HepG2 (cell line): ENCODE data around the gene HES7. TPM values are rescaled to one million over a fixed set of nuclear protein-coding genes. Genes with fewer than 3 reads are reported as not detected.

ENCODE experiments used
- ATAC-seq: fragments of 200-7000 bp; cut with Tn5 transposase; 3 replicates; pipeline ENCODE4 v1.9.1; 2020; ENCODE audit warnings: mild to moderate bottlenecking, moderate library complexity
- BruUV-seq: library from RNA; stranded (reverse); fragments of 400-500 nt; replicated peaks from 2 replicates; lab custom pipeline; 2021; lab: Mats Ljungman, UMichigan
- CTCF ChIA-PET: fragments of 300-600 bp; formaldehyde crosslinking; extraction: SDS; loops from one replicate; lab custom pipeline; 2021; ENCODE audit warnings: low total read pairs, inconsistent platforms, low intra/inter-chr PET ratio; lab: Yijun Ruan, JAX
- POLR2A ChIA-PET: fragments of 350-600 bp; sonication (Branson Sonifier 250); formaldehyde crosslinking; loops from one replicate; lab custom pipeline; 2020; ENCODE audit warnings: antibody characterized with exemption, inconsistent platforms; lab: Yijun Ruan, JAX
- DNase-seq: peaks from one replicate; pipeline ENCODE4 v3.0.0-alpha.2; 2015; ENCODE audit warnings: low spot score
- FAIRE-seq: peaks from 3 replicates; lab custom pipeline; 2011; peaks lifted over from hg19 to GRCh38; lab: Jason Lieb, UNC
- H2AFZ ChIP-seq: one replicate; pipeline ENCODE4 v1.6.1; 2011; ENCODE audit warnings: low read length, inconsistent platforms
- H3K27ac ChIP-seq: fragments of 300-600 bp; 3 replicates; pipeline ENCODE4 v1.8.0; 2011; ENCODE audit warnings: mixed run types, mild to moderate bottlenecking, mixed read lengths, low read length, inconsistent platforms; ENCODE audit not compliant: insufficient read depth; ENCODE audit errors: extremely low read length
- H3K27me3 ChIP-seq, 2 experiments: fragments of 200-600 bp in 1 of 2; 2 replicates in 1 of 2; 3 replicates in 1 of 2; pipeline versions ENCODE4 v1.6.0 to v1.8.0; 2011; ENCODE audit warnings: low read length in 2 of 2, mild to moderate bottlenecking in 2 of 2, moderate library complexity in 2 of 2, inconsistent platforms in 1 of 2; ENCODE audit not compliant: insufficient read depth in 2 of 2, control insufficient read depth in 1 of 2
- H3K36me3 ChIP-seq, 2 experiments: fragments of 200-600 bp in 1 of 2; replicated peaks in 1 of 2; 2 replicates in 1 of 2; 3 replicates in 1 of 2; pipeline versions ENCODE4 v1.5.1 to v1.8.0; 2011; ENCODE audit warnings: low read length in 2 of 2, inconsistent platforms in 1 of 2; ENCODE audit not compliant: insufficient read depth in 2 of 2, control insufficient read depth in 1 of 2
- H3K4me1 ChIP-seq: 2 replicates; pipeline ENCODE4 v1.5.1; 2012; ENCODE audit warnings: low read length, inconsistent platforms; ENCODE audit not compliant: insufficient read depth
- H3K4me2 ChIP-seq: 2 replicates; pipeline ENCODE4 v1.6.0; 2011; ENCODE audit warnings: low read depth, low read length, inconsistent platforms
- H3K4me3 ChIP-seq, 3 experiments: fragments of 200-600 bp in 1 of 3; sonication (generic), shearing (Covaris generic) in 1 of 3; replicated peaks in 1 of 3; 2 replicates each; pipeline ENCODE4 v1.5.1; 2011 to 2016; ENCODE audit warnings: low read length in 3 of 3, inconsistent platforms in 2 of 3, low read depth in 2 of 3, mild to moderate bottlenecking in 2 of 3, control low read depth in 1 of 3, mixed read lengths in 1 of 3; ENCODE audit not compliant: insufficient read depth in 1 of 3
- H3K79me2 ChIP-seq: one replicate; pipeline ENCODE4 v1.6.1; 2011; ENCODE audit warnings: low read length, inconsistent platforms; ENCODE audit not compliant: insufficient read depth
- H3K9ac ChIP-seq: 2 replicates; pipeline ENCODE4 v1.6.0; 2011; ENCODE audit warnings: mild to moderate bottlenecking, low read depth, low read length, inconsistent platforms; ENCODE audit not compliant: insufficient read depth
- H3K9me3 ChIP-seq: 2 replicates; pipeline ENCODE4 v1.5.1; 2012; ENCODE audit warnings: mild to moderate bottlenecking, low read length
- H4K20me1 ChIP-seq: 2 replicates; pipeline ENCODE4 v1.6.0; 2011; ENCODE audit warnings: inconsistent platforms, mild to moderate bottlenecking, low read length, moderate library complexity; ENCODE audit not compliant: insufficient read depth
- HBP1 ChIP-seq: IDR thresholded peaks from 2 replicates; pipeline ENCODE4 v1.6.1; 2016; ENCODE audit warnings: low read depth, control low read depth
- HHEX ChIP-seq: IDR thresholded peaks from 2 replicates; pipeline ENCODE4 v1.6.1; 2016; ENCODE audit warnings: control low read depth
- TGIF2 ChIP-seq: IDR thresholded peaks from 2 replicates; pipeline ENCODE4 v1.6.1; 2016; ENCODE audit warnings: control low read depth, missing compliant biosample characterization
- THAP9 ChIP-seq: sonication (generic); formaldehyde crosslinking; IDR thresholded peaks from 2 replicates; pipeline ENCODE4; 2020; ENCODE audit warnings: missing genetic modification reagents, mild to moderate bottlenecking, borderline replicate concordance
- ZNF432 ChIP-seq: sonication (generic); formaldehyde crosslinking; IDR thresholded peaks from 2 replicates; pipeline ENCODE4 v1.5.0; 2020; ENCODE audit warnings: missing genetic modification reagents, mild to moderate bottlenecking, borderline replicate concordance
- ZNF512B ChIP-seq: sonication (generic); formaldehyde crosslinking; IDR thresholded peaks from 2 replicates; pipeline ENCODE4 v1.5.1; 2020; ENCODE audit warnings: missing genetic modification reagents, mild to moderate bottlenecking, borderline replicate concordance
- ZNF569 ChIP-seq: sonication (generic); formaldehyde crosslinking; IDR thresholded peaks from 2 replicates; pipeline ENCODE4 v1.5.0; 2020; ENCODE audit warnings: mild to moderate bottlenecking, missing genetic modification reagents, moderate library complexity, borderline replicate concordance
- ZNF574 ChIP-seq: sonication (generic); formaldehyde crosslinking; IDR thresholded peaks from 2 replicates; pipeline ENCODE4 v1.4.0; 2020; ENCODE audit warnings: missing genetic modification reagents
- ZNF839 ChIP-seq: sonication (generic); formaldehyde crosslinking; IDR thresholded peaks from 2 replicates; pipeline ENCODE4 v1.4.0; 2020; ENCODE audit warnings: missing genetic modification reagents, mild to moderate bottlenecking, borderline replicate concordance
- ZNF883 ChIP-seq: sonication (generic); formaldehyde crosslinking; IDR thresholded peaks from 2 replicates; pipeline ENCODE4 v1.5.1; 2020; ENCODE audit warnings: mild to moderate bottlenecking, missing genetic modification reagents; ENCODE audit errors: not compliant biosample characterization
- WGBS: methylation state at CpG from one replicate; pipeline ENCODE4 v1.1.6; 2017; ENCODE audit warnings: low lambda C conversion rate; 5-methylcytosine and 5-hydroxymethylcytosine counted together
- in situ Hi-C: cut with HindIII; loops from 2 replicates; pipeline ENCODE4 v1.10.0; 2017; ENCODE audit warnings: low pct_unique_long_range_greater_than_20kb; ENCODE audit not compliant: extremely low pct_ligation_motif_present
- intact Hi-C: fragments of 100-400 bp; cut with micrococcal nuclease; formaldehyde crosslinking; loops from one replicate; pipeline ENCODE4 v1.10.0; 2022; ENCODE audit not compliant: unreplicated experiment
- polyA plus RNA-seq, 8 experiments: library from polyadenylated mRNA; depleted of rRNA in 3 of 8; stranded (reverse) in 7 of 8; unstranded in 1 of 8; fragments of >200 nt; fragmentation: Illumina TruSeq in 4 of 8; extraction: Trizol in 4 of 8; gene quantifications; 2 replicates each; pipeline versions ENCODE4 v1.2.1 to v1.2.3, GENCODE V29; 2011 to 2016; ENCODE audit warnings: low read depth in 4 of 8, missing spikeins in 1 of 8, mixed read lengths in 1 of 8; ENCODE audit not compliant: insufficient read depth in 1 of 8
- total RNA-seq, 5 experiments: library from RNA; depleted of rRNA; stranded (reverse); fragments of >200 nt; fragmentation: Illumina TruSeq; extraction: Trizol; gene quantifications; 2 replicates each; pipeline ENCODE4 v1.2.3, GENCODE V29; 2016; ENCODE audit warnings: low read depth in 1 of 5

The HES7 gene
- total and polyA plus RNA-seq, 2 of the 13 experiments (the other 11 are each of a cell fraction or from before 2014, with no cell fraction given) = not detected

- no peak for TF ChIP-seq ZNF883 (CRISPR knock-in tag)
- no peak for TF ChIP-seq THAP9 (CRISPR knock-in tag)
- TF ChIP-seq ZNF574 (CRISPR knock-in tag) = no peak
Measured at GRCh38 chr17:8153525-8153956, 29.6 kb upstream of the HES7 start (continued).

DNA sequence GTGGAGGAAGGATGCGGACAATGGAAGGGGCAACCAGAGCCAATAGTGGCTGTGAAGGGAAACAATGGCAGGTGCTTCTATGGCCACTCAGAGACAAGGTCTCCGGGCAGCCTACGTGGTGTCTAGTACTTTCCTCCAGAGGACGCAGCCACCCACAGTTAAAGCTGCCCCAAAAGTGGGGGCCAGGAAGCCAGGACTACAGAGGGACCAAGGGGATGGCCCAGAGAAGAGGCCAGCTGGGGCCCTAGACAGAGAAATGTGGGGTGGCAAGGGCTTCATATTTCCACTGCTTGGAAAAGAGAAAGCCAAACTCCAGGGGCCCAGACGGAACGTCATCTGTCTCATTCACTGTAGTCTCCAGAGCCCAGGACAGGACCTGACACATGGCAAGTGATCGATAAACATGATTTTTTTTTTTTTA, 29.1 kb upstream of the HES7 start:
- no TSS peak for BruUV-seq
- H3K36me3 ChIP-seq = peaks cover 2 to 14% of the 10 kb centered on the region in 2 experiments; a peak in 3 of 5 replicates
- TF ChIP-seq HHEX (CRISPR knock-in tag) = 0 out of 2 replicates have a peak, but pooled peaks have one; percentile 9
- 0 out of 2 replicates have a peak, but pooled peaks have one; percentile 29 for TF ChIP-seq ZNF839
- 0 out of 2 replicates have a peak, but pooled peaks have one; percentile 17 for TF ChIP-seq HBP1
- 0 out of 2 replicates have a peak, but pooled peaks have one; percentile 15 for TF ChIP-seq ZNF569
- TF ChIP-seq ZNF432 (CRISPR knock-in tag) = no peak
- 0 out of 2 replicates have a peak, but pooled peaks have one; percentile 8 for TF ChIP-seq ZNF512B
- 0 out of 2 replicates have a peak, but pooled peaks have one; percentile 61 for TF ChIP-seq TGIF2

More for the DNA sequence above, 29.1 kb upstream of the HES7 start:
- H3K4me2 ChIP-seq = peak overlapping the region; percentile 97
- WGBS = 58% methylated on average over 7 of the region's 7 CpGs
- H4K20me1 ChIP-seq = no peaks in the 10 kb centered on the region
- no peak overlapping the region for H2AFZ ChIP-seq
- peak; percentile 6 for ATAC-seq
- H3K9me3 ChIP-seq = no peaks in the 10 kb centered on the region
- no peak for FAIRE-seq
- DNase-seq = no peak
- no peaks in the 10 kb centered on the region for H3K27me3 ChIP-seq
- H3K79me2 ChIP-seq = peaks cover 4% of the 10 kb centered on the region
- H3K4me1 ChIP-seq = peaks cover 50% of the 10 kb centered on the region
- no peak overlapping the region for H3K4me3 ChIP-seq
- H3K9ac ChIP-seq = peak overlapping the region; percentile 26; the same call in 1 of the 2 replicates
- H3K27ac ChIP-seq = peak overlapping the region; percentile 91
- intact Hi-C loops (no loop called here), in situ Hi-C loops (no loop called here)
- ChIA-PET POLR2A (interaction anchor here (0.8 to 2.6 kb wide), 11 partner anchors 11 to 95 kb away, joined by 3 to 42 read pairs (median 6); partner anchors contain the start of genes AURKB, CTC1 and TMEM107), CTCF (no interaction called here)
